A172 (cell line): ENCODE data around the gene GPR139. TPM values are rescaled to one million over a fixed set of nuclear protein-coding genes. Genes with fewer than 3 reads are reported as not detected.

Experiments used
- total RNA-seq: library from RNA; depleted of rRNA; stranded (reverse); fragments of >200 nt; shearing (Covaris generic); gene quantifications from 2 replicates; pipeline ENCODE4 v1.2.3, GENCODE V29; 2014; rRNA removed

The GPR139 gene
- total RNA-seq, 1 experiment from 2014 or later = not detected

Other genes starting within 250 kb of the GPR139 start
- gene GPRC5B, start 189.0 kb downstream of the GPR139 start, total RNA-seq = 23.9 and 41.0 TPM in 2 replicates